Psoas muscle (tissue), 8 donors: Measurements from ENCODE around the gene PHLPP1. TPM values are rescaled to one million over a fixed set of nuclear protein-coding genes. Genes with fewer than 3 reads are reported as not detected.

Experiments used
- ATAC-seq, 4 donors: fragments of 200-7000 bp; cut with Tn5 transposase; one replicate each; pipeline ENCODE4 v1.9.1; 2020; ENCODE audit warnings: moderate library complexity in 3 of 4, mild to moderate bottlenecking in 2 of 4
- DNase-seq, 2 donors: peaks; one replicate each; pipeline ENCODE4 v3.0.0-alpha.2; 2020
- H3K27ac ChIP-seq: fragments of 200-600 bp; one replicate; pipeline ENCODE4 v1.8.0; 2022
- H3K27me3 ChIP-seq, 3 donors: fragments of 200-600 bp in 1 of 3; one replicate each; pipeline versions ENCODE4 v1.6.1 to v1.8.0; 2013 to 2022; ENCODE audit warnings: low read length in 2 of 3, mild to moderate bottlenecking in 2 of 3, moderate library complexity in 1 of 3; ENCODE audit not compliant: insufficient read depth in 3 of 3
- H3K36me3 ChIP-seq, 2 donors: fragments of 200-600 bp in 1 of 2; one replicate each; pipeline versions ENCODE4 v1.6.1 to v1.8.0; 2013 to 2022; ENCODE audit warnings: low read depth in 1 of 2, mild to moderate bottlenecking in 1 of 2, moderate library complexity in 1 of 2; ENCODE audit not compliant: insufficient read depth in 1 of 2
- H3K4me1 ChIP-seq: fragments of 200-600 bp; one replicate; pipeline ENCODE4 v1.8.0; 2022
- H3K4me3 ChIP-seq: fragments of 200-600 bp; one replicate; pipeline ENCODE4 v1.8.0; 2022; ENCODE audit warnings: mild to moderate bottlenecking
- H3K9me3 ChIP-seq: fragments of 200-600 bp; one replicate; pipeline ENCODE4 v1.8.0; 2022
- WGBS, 3 donors: extraction: QIAGEN DNeasy Blood & Tissue Kit; methylation state at CpG; one replicate each; pipeline versions ENCODE4 v1.1.6 to v1.1.7; 2013; 5-methylcytosine and 5-hydroxymethylcytosine counted together
- intact Hi-C, 2 donors: fragments of 100-400 bp; cut with DNase I; formaldehyde crosslinking; loops; one replicate each; pipeline versions ENCODE4 v1.11.0 to v1.14.2; 2022
- polyA plus RNA-seq, 3 donors: library from polyadenylated mRNA; stranded (reverse); fragments of 200-250 nt; gene quantifications; one replicate each; pipeline ENCODE4 v1.2.3, GENCODE V29; 2013
- total RNA-seq, 4 donors: library from RNA; stranded (reverse); fragmentation: NEBNext Ultra II Directional in 2 of 4; extraction: Animal tissue kit (Norgen Biotek cat#: 25700) in 2 of 4; gene quantifications; one replicate each; pipeline versions ENCODE4 v1.2.1 to v1.2.4, GENCODE V29; 2021 to 2023
- TF ChIP-seq, protein P1 (sequence below): fragments of 200-600 bp; IDR thresholded peaks from one replicate; pipeline ENCODE4 v1.8.0; 2022; ENCODE audit warnings: antibody characterized with exemption
- donor health status: healthy with polysubstance abuse.
- donor health status: DM: no; HTN: no; CAD: no; lungs with moderate emphysema.
- donor health status: Bipolar disorder and iron deficiency.
- donor health status: healthy.
- donor health status: DM: yes; HTN: yes; CAD: no.
- donor health status: DM: no; HTN: no; CAD: no.
- donor health status: DM: no; HTN: no; CAD: no.
- donor health status: DM: yes; HTN: yes; CAD: no.

PHLPP1 gene
- total and polyA plus RNA-seq, 7 donors: 0.79 to 6.4 (median 3.5) TPM

DNA sequence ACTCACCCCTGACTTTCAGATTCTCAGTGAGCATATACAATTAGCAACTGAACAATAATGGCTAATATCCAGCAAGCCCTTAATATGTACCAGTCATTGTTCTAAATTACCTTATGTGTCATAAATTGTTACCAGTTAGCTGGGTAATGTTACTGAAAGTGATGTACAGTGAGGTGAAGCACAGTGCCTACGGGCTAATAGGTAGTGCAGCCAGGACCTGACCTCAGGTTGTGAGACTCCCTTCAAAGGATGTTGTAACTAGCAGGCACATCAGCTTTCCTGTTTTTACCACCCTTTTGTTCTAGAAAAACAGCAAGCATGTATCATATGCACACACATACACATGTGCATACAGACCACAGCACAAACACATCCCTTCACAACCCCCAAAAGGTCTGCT is 258.3 kb downstream of the PHLPP1 start:
- 88 to 96% (median 91%) methylated on average over 1 of the region's 1 CpG for WGBS, 3 donors
- ATAC-seq: no peak
- DNase-seq: no peak
- Histone ChIP-seq H3K27ac (no peak overlapping the region), H3K4me3 (no peak overlapping the region), H3K36me3 (peaks cover 0 to 32% of the 10 kb centered on the region in 2 donors), H3K4me1 (no peaks in the 10 kb centered on the region), H3K27me3 (no peaks in the 10 kb centered on the region), H3K9me3 (no peaks in the 10 kb centered on the region)
- TF ChIP-seq, protein P1, sequence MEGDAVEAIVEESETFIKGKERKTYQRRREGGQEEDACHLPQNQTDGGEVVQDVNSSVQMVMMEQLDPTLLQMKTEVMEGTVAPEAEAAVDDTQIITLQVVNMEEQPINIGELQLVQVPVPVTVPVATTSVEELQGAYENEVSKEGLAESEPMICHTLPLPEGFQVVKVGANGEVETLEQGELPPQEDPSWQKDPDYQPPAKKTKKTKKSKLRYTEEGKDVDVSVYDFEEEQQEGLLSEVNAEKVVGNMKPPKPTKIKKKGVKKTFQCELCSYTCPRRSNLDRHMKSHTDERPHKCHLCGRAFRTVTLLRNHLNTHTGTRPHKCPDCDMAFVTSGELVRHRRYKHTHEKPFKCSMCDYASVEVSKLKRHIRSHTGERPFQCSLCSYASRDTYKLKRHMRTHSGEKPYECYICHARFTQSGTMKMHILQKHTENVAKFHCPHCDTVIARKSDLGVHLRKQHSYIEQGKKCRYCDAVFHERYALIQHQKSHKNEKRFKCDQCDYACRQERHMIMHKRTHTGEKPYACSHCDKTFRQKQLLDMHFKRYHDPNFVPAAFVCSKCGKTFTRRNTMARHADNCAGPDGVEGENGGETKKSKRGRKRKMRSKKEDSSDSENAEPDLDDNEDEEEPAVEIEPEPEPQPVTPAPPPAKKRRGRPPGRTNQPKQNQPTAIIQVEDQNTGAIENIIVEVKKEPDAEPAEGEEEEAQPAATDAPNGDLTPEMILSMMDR: no peak
- intact Hi-C loops: no loop called here

GRCh38 chr18:62974388-62974787 is 259.0 kb downstream of the PHLPP1 start:
- 62 to 63% (median 63%) methylated on average over 3 of the region's 3 CpGs for WGBS, 3 donors
- TF ChIP-seq, protein P1: no peak
- DNase-seq: no peak
- intact Hi-C loops: no loop called here
- ATAC-seq: no peak
- Histone ChIP-seq H3K4me3 (no peak overlapping the region), H3K9me3 (no peaks in the 10 kb centered on the region), H3K4me1 (no peaks in the 10 kb centered on the region), H3K27ac (no peak overlapping the region), H3K27me3 (no peaks in the 10 kb centered on the region), H3K36me3 (peaks cover 0 to 38% of the 10 kb centered on the region in 2 donors)

- Histone ChIP-seq H3K4me1 (no peaks in the 10 kb centered on the region), H3K27me3 (no peaks in the 10 kb centered on the region), H3K4me3 (no peak overlapping the region), H3K9me3 (no peaks in the 10 kb centered on the region), H3K36me3 (peaks cover 0 to 38% of the 10 kb centered on the region in 2 donors), H3K27ac (no peak overlapping the region)
- TF ChIP-seq, protein P1: no peak
- intact Hi-C loops: no loop called here
- 66 to 73% (median 70%) methylated on average over 7 of the region's 7 CpGs for WGBS, 3 donors
- DNase-seq (no peak), ATAC-seq (no peak)
Measured at GRCh38 chr18:62974928-62975675, 259.8 kb downstream of the PHLPP1 start.

GRCh38 chr18:62975785-62976184 is 260.4 kb downstream of the PHLPP1 start:
- no peaks in the 10 kb centered on the region for H3K27me3 ChIP-seq
- 92 to 98% (median 94%) methylated on average over 2 of the region's 2 CpGs for WGBS, 3 donors
- H3K27ac ChIP-seq: no peak overlapping the region
- H3K9me3 ChIP-seq: no peaks in the 10 kb centered on the region
- H3K4me1 ChIP-seq: no peaks in the 10 kb centered on the region
- peaks cover 0 to 38% of the 10 kb centered on the region in 2 donors for H3K36me3 ChIP-seq
- intact Hi-C loops: no loop called here
- TF ChIP-seq, protein P1: no peak
- DNase-seq (no peak), ATAC-seq (no peak)
- H3K4me3 ChIP-seq: no peak overlapping the region

DNA sequence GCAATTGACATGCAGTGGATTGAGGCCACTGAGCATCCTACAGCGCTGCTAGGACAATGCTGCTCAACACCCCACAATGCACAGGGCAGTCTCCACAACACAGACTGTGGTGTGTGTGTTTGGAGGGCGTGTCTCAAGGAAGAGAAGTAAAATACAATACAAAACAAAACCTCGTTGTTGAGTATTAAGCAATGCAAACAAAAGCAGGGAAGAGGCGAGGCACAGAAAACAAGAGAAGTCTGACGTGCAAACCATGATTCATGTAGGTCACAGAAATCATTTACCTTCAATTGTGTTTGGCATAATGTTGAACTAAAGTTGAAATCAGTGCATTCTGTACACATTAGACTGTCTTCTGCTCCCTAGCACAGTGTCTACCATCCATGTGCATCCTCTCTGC is 260.9 kb downstream of the PHLPP1 start:
- ATAC-seq: no peak
- WGBS, 3 donors: 89 to 90% (median 90%) methylated on average over 5 of the region's 5 CpGs
- Histone ChIP-seq H3K4me1 (no peaks in the 10 kb centered on the region), H3K27me3 (no peaks in the 10 kb centered on the region), H3K36me3 (peaks cover 0 to 38% of the 10 kb centered on the region in 2 donors), H3K4me3 (no peak overlapping the region), H3K27ac (no peak overlapping the region), H3K9me3 (no peaks in the 10 kb centered on the region)
- TF ChIP-seq, protein P1: no peak
- DNase-seq: no peak
- intact Hi-C loops: no loop called here
